ENCODE data around the gene SLC22A15.

DNA sequence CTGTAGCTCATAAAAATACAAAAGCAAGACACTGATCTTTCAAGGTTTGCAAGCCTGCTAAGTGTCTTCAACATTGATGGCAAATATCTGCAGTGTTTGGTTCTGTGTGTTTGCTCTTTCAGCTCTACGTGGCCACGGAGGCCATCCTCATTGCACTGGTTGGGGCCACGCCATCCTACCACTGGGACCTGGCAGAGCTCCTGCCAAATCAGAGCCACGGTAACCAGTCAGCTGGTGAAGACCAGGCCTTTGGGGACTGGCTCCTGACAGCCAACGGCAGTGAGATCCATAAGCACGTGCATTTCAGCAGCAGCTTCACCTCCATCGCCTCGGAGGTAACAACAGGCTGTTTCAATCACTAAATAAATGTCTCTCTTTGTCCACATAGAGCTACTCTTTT lies 15.6 kb downstream of the SLC22A15 start:
- TF ChIP-seq, protein P1, sequence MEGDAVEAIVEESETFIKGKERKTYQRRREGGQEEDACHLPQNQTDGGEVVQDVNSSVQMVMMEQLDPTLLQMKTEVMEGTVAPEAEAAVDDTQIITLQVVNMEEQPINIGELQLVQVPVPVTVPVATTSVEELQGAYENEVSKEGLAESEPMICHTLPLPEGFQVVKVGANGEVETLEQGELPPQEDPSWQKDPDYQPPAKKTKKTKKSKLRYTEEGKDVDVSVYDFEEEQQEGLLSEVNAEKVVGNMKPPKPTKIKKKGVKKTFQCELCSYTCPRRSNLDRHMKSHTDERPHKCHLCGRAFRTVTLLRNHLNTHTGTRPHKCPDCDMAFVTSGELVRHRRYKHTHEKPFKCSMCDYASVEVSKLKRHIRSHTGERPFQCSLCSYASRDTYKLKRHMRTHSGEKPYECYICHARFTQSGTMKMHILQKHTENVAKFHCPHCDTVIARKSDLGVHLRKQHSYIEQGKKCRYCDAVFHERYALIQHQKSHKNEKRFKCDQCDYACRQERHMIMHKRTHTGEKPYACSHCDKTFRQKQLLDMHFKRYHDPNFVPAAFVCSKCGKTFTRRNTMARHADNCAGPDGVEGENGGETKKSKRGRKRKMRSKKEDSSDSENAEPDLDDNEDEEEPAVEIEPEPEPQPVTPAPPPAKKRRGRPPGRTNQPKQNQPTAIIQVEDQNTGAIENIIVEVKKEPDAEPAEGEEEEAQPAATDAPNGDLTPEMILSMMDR (IDR thresholded peaks at IDR 0.05), result no peak
- no peak for TF ChIP-seq POLR2AphosphoS2 (conservative IDR thresholded peaks at IDR 0.05; ENCODE audit: low read length)
- no peak for TF ChIP-seq POLR2A (IDR thresholded peaks at IDR 0.05; ENCODE audit: low read length)
- TF ChIP-seq MAZ (IDR thresholded peaks at IDR 0.05; ENCODE audit: borderline replicate concordance, low read depth, low read length), result no peak
- no peak for TF ChIP-seq ZFP36 (IDR thresholded peaks at IDR 0.05; ENCODE audit: borderline replicate concordance, partially characterized antibody)
- TF ChIP-seq, protein P2, sequence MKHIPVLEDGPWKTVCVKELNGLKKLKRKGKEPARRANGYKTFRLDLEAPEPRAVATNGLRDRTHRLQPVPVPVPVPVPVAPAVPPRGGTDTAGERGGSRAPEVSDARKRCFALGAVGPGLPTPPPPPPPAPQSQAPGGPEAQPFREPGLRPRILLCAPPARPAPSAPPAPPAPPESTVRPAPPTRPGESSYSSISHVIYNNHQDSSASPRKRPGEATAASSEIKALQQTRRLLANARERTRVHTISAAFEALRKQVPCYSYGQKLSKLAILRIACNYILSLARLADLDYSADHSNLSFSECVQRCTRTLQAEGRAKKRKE (CRISPR knock-in tag; IDR thresholded peaks at IDR 0.05; ENCODE audit: low read depth), result no peak
- no peak for TF ChIP-seq RFX5 (IDR thresholded peaks at IDR 0.05)

Measured in A549 (cell line).